ENCODE results near the gene GCA. TPM values are rescaled to one million over a fixed set of nuclear protein-coding genes. Genes with fewer than 3 reads are reported as not detected.

GCA gene
- total RNA-seq, 1 donor from 2014 or later = 4.0 TPM

DNA sequence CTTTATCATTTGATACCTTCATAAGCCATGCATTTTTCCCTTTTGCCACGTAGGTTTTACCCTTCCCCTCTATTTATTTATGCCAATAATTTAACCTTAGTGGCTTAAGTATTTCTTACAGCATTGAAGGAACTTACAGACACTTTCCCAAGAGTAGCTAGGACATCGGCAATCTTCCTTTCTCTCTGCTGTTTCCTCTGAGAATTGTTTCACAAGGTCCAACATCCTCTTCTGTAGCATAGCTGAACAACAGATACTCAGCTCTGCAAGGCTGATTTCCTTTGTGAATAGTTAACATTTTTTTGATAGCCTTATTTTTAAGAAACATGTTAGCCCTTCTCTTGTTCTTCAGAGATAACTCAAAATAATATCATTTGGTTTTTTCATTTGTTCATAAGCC lies 1.1 kb upstream of the GCA start:
- H3K4me1 Mint-ChIP-seq (ENCODE audit: low read depth) = peaks cover 9% of the 10 kb centered on the region
- no peak overlapping the region for H3K4me3 Mint-ChIP-seq (ENCODE audit: unreplicated experiment)
- TF ChIP-seq, protein P1, sequence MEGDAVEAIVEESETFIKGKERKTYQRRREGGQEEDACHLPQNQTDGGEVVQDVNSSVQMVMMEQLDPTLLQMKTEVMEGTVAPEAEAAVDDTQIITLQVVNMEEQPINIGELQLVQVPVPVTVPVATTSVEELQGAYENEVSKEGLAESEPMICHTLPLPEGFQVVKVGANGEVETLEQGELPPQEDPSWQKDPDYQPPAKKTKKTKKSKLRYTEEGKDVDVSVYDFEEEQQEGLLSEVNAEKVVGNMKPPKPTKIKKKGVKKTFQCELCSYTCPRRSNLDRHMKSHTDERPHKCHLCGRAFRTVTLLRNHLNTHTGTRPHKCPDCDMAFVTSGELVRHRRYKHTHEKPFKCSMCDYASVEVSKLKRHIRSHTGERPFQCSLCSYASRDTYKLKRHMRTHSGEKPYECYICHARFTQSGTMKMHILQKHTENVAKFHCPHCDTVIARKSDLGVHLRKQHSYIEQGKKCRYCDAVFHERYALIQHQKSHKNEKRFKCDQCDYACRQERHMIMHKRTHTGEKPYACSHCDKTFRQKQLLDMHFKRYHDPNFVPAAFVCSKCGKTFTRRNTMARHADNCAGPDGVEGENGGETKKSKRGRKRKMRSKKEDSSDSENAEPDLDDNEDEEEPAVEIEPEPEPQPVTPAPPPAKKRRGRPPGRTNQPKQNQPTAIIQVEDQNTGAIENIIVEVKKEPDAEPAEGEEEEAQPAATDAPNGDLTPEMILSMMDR (IDR thresholded peaks at IDR 0.05) = no peak
- H3K9me3 Mint-ChIP-seq (ENCODE audit: low read depth) = no peaks in the 10 kb centered on the region
- H3K36me3 Mint-ChIP-seq (ENCODE audit: low read depth) = no peaks in the 10 kb centered on the region
- no peak overlapping the region for H3K27ac Mint-ChIP-seq (ENCODE audit: unreplicated experiment)
- H3K27me3 Mint-ChIP-seq (ENCODE audit: low read depth) = peaks cover 18% of the 10 kb centered on the region
- no peak for DNase-seq (ENCODE audit: low spot score)

DNA sequence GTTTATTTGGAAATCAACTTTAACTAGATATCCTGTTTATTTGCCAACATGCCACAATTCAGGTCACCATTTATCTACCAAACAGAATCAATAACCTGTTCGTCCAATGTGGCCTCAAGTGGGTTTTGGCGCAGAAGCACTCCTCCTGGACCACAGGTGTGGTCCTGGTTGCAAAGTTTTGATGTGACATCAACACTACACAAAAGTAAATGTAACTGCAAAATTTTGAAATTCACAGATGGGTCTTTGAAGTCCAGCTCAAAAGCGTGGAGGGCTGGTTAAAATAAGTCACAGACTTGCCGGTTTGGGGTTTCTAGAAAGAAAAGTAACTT lies 474 bp upstream of the GCA start:
- Mint-ChIP-seq H3K27me3 (ENCODE audit: low read depth) (peaks cover 18% of the 10 kb centered on the region), H3K9me3 (ENCODE audit: low read depth) (no peaks in the 10 kb centered on the region), H3K27ac (ENCODE audit: unreplicated experiment) (peak overlapping the region; percentile 22), H3K4me3 (ENCODE audit: unreplicated experiment) (peak overlapping the region; percentile 81), H3K36me3 (ENCODE audit: low read depth) (no peaks in the 10 kb centered on the region), H3K4me1 (ENCODE audit: low read depth) (peaks cover 9% of the 10 kb centered on the region)
- no peak for DNase-seq (ENCODE audit: low spot score)
- TF ChIP-seq, protein P1 (IDR thresholded peaks at IDR 0.05) = no peak

DNA sequence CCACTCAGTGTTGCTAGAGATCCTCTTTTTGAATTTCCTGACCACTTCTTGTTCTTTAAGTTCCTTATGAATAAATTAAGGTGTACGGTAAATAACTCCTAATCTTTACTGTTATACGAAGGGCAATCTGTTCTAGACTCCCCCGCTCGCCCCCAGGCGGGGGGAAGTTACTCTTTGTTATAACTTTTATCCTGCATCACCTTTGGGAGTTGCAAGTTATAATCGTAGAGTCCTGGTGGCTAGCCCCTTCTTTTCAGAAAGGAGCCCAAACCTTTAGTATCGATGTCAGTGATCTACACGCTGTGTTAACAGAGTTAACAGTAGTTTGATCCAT lies 652 bp downstream of the GCA start:
- Mint-ChIP-seq H3K27ac (ENCODE audit: unreplicated experiment) (peak overlapping the region; percentile 82), H3K4me3 (ENCODE audit: unreplicated experiment) (peak overlapping the region; percentile 81), H3K4me1 (ENCODE audit: low read depth) (peaks cover 9% of the 10 kb centered on the region), H3K36me3 (ENCODE audit: low read depth) (no peaks in the 10 kb centered on the region), H3K9me3 (ENCODE audit: low read depth) (no peaks in the 10 kb centered on the region), H3K27me3 (ENCODE audit: low read depth) (peaks cover 15% of the 10 kb centered on the region)
- no peak for DNase-seq (ENCODE audit: low spot score)
- TF ChIP-seq, protein P1 (IDR thresholded peaks at IDR 0.05) = peak; percentile 14

DNA sequence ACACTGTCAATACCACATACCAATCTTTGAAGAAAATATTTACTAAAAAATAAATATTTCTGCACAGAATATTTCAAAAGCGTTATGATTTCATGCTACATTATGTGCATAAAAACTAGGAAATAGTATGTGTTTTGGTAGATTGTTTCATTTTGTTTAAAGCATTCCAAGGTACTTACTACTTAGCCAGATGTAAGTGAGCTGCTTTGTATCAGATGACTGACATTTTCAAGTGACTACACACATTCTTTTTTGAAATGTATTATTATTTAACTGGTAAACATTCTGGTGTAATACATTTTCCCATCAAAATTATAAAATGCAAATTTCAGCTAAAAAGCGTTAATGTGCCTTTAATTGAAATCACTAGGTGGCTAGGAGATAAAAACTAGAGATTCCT lies 21.5 kb downstream of the GCA start:
- TF ChIP-seq, protein P1 (IDR thresholded peaks at IDR 0.05) = no peak

GRCh38 chr2:162368494-162368893 lies 24.6 kb downstream of the GCA start:
- no peak for DNase-seq (ENCODE audit: low spot score)
- Mint-ChIP-seq H3K9me3 (ENCODE audit: low read depth) (no peaks in the 10 kb centered on the region), H3K36me3 (ENCODE audit: low read depth) (no peaks in the 10 kb centered on the region), H3K27ac (ENCODE audit: unreplicated experiment) (no peak overlapping the region), H3K4me1 (ENCODE audit: low read depth) (peaks cover 16% of the 10 kb centered on the region), H3K27me3 (ENCODE audit: low read depth) (peaks cover 3% of the 10 kb centered on the region), H3K4me3 (ENCODE audit: unreplicated experiment) (no peak overlapping the region)
- TF ChIP-seq, protein P1 (IDR thresholded peaks at IDR 0.05) = no peak

More for the DNA sequence above, 21.5 kb downstream of the GCA start:
- Mint-ChIP-seq H3K36me3 (ENCODE audit: low read depth) (no peaks in the 10 kb centered on the region), H3K9me3 (ENCODE audit: low read depth) (no peaks in the 10 kb centered on the region), H3K4me3 (ENCODE audit: unreplicated experiment) (no peak overlapping the region), H3K4me1 (ENCODE audit: low read depth) (peaks cover 11% of the 10 kb centered on the region), H3K27me3 (ENCODE audit: low read depth) (no peaks in the 10 kb centered on the region), H3K27ac (ENCODE audit: unreplicated experiment) (no peak overlapping the region)
- no peak for DNase-seq (ENCODE audit: low spot score)
